Dendritic cell treated with granulocyte-macrophage colony-stimulating factor and Interleukin-4, amounts not matched to agents 40 ng/mL and 50 ng/mL, for 4 days (primary cell): ENCODE data around the gene TLK2.
"Not testable (repeated sequence)": the region's sequence is repeated elsewhere in the genome, so short reads cannot be mapped to it uniquely, and the experiment has no call there.

ENCODE experiments used
- H3K27ac Mint-ChIP-seq: one replicate; pipeline ENCODE4 v1.8.0; 2022; ENCODE audit warnings: mild to moderate bottlenecking, mixed read lengths
- H3K27me3 Mint-ChIP-seq: one replicate; pipeline ENCODE4 v1.8.0; 2022; ENCODE audit warnings: mild to moderate bottlenecking, mixed read lengths
- H3K36me3 Mint-ChIP-seq: one replicate; pipeline ENCODE4 v1.8.0; 2022; ENCODE audit warnings: low read depth, mixed read lengths
- H3K4me1 Mint-ChIP-seq: one replicate; pipeline ENCODE4 v1.8.0; 2022; ENCODE audit warnings: low read depth, mixed read lengths
- H3K4me3 Mint-ChIP-seq: one replicate; pipeline ENCODE4 v1.8.0; 2022; ENCODE audit warnings: mild to moderate bottlenecking, moderate library complexity, mixed read lengths
- H3K9me3 Mint-ChIP-seq: one replicate; pipeline ENCODE4 v1.8.0; 2022; ENCODE audit warnings: mixed read lengths
- intact Hi-C: fragments of 100-400 bp; cut with micrococcal nuclease; formaldehyde crosslinking; loops from one replicate; pipeline ENCODE4 v1.15.0; 2022

Gene TLK2

DNA sequence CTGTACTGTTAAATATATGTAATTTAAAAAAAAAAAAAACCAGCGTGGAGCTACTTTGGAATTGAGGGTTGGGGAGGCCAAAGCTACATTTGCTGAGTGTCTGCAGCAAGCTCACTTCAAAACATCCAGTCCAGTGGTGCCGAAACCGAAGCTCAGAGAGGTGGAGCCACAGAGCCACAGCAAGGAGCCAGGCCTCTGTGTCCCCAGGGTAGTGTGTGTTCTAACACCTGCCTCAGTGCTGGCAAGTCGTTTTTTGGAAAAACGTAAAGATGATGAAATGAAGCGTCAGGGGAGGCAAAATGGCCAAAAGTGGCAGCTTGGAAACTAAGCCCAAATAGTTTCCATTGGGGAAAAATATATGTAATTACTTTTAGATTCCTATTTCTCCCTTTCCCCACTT lies 112.7 kb downstream of the TLK2 start:
- H3K27ac Mint-ChIP-seq, result no peak overlapping the region
- H3K9me3 Mint-ChIP-seq, result no peaks in the 10 kb centered on the region
- H3K27me3 Mint-ChIP-seq, result no peaks in the 10 kb centered on the region
- H3K36me3 Mint-ChIP-seq, result peaks cover 92% of the 10 kb centered on the region
- intact Hi-C loops, result no loop called here
- H3K4me1 Mint-ChIP-seq, result no peaks in the 10 kb centered on the region
- H3K4me3 Mint-ChIP-seq, result no peak overlapping the region

DNA sequence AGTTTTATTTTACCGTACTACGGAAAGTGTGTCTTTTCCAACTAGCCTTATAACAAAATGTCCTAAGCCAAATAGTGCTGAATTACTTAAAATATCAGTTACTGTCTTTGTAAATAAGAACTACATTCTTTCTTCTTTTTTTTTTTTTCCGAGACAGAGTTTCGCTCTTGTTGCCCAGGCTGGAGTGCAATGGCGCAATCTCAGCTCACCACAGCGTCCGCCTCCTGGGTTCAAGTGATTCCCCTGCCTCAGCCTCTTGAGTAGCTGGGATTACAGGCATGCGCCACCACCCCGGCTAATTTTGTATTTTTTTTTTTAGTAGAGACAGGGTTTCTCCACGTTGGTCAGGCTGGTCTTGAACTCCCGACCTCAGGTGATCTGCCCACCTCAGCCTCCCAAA lies 113.2 kb downstream of the TLK2 start:
- H3K4me3 Mint-ChIP-seq, H3K9me3 Mint-ChIP-seq, H3K4me1 Mint-ChIP-seq, H3K27ac Mint-ChIP-seq, H3K27me3 Mint-ChIP-seq, intact Hi-C loops: not testable (repeated sequence)
- peaks cover 92% of the 10 kb centered on the region for H3K36me3 Mint-ChIP-seq

DNA sequence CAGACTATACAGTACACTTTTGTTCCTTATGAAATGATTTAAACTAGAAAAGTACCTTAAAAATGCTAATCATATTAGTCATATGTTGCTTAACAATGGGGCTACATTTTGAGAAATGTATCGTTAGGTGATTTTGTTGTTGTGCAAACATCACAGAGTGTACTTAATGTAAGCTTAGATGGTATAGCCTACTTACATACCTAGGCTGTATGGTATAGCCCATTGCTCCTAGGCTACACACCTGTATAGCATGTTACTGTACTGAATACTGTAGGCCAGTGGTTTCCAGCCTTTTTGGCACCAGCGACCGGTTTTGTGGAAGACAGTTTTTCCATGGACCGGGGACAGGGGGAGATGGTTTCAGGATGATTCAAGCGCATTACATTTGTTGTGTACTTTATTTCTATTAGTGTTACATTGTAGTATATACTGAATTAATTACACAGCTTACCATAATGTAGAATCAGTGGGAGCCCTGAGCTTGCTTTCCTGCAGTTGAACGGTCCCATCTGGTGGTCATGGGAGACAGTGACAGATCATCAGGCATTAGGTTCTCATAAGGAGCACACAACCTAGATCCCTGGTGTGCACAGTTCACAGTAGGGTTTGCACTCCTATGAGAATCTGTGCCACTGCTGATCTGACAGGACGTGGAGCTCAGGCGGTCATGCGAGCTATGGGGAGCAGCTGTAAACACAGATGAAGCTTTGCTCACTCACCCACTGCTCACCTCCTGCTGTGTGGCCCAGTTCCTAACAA lies 113.9 kb downstream of the TLK2 start:
- H3K27ac Mint-ChIP-seq, result no peak overlapping the region
- intact Hi-C loops, result no loop called here
- H3K4me3 Mint-ChIP-seq, result no peak overlapping the region
- peaks cover 92% of the 10 kb centered on the region for H3K36me3 Mint-ChIP-seq
- no peaks in the 10 kb centered on the region for H3K27me3 Mint-ChIP-seq
- H3K4me1 Mint-ChIP-seq, result no peaks in the 10 kb centered on the region
- H3K9me3 Mint-ChIP-seq, result no peaks in the 10 kb centered on the region

DNA sequence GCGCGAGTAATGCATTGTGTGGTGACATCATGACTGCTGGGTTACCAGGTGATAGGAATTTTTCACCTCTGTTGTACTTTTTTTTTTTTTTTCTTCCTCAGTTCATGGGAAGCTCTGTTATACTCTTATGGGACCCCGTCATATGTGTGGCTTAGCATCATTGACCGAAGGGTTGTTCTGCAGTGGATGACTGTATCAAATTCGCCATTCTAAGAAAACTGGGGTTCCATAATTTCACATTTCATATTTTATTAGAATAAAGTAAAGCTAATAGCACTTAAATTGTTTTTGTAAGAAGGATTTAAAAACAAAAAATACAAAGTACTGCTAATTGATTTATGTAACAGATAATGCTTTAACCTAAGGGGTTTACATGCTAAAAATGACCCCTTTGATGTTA lies 116.9 kb downstream of the TLK2 start:
- intact Hi-C loops, result no loop called here
- H3K27ac Mint-ChIP-seq, result no peak overlapping the region
- no peak overlapping the region for H3K4me3 Mint-ChIP-seq
- H3K4me1 Mint-ChIP-seq, result no peaks in the 10 kb centered on the region
- H3K9me3 Mint-ChIP-seq, result no peaks in the 10 kb centered on the region
- no peaks in the 10 kb centered on the region for H3K27me3 Mint-ChIP-seq
- H3K36me3 Mint-ChIP-seq, result peaks cover 93% of the 10 kb centered on the region

GRCh38 chr17:62596662-62597061 lies 118.0 kb downstream of the TLK2 start:
- H3K36me3 Mint-ChIP-seq, result peaks cover 95% of the 10 kb centered on the region

DNA sequence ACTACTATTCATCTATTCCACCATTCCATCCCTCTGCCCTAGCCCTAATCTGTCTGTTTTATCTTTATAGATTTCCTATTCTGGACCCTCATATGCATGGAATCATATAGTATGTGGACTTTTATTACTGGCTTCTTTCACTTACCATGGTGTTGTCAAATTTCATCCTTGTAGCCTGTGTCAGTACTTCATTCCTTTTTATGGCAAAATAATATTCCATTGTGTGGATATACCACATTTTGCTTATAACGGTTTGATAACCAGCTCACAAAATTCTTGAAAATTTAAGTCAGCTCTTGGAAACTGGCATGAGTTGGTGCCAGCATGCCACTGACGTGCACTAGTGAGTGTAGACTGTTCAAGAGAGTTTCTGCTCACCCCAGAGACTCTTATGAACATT lies 118.5 kb downstream of the TLK2 start:
- Mint-ChIP-seq H3K9me3 (no peaks in the 10 kb centered on the region), H3K36me3 (peaks cover 95% of the 10 kb centered on the region), H3K27me3 (no peaks in the 10 kb centered on the region), H3K4me1 (no peaks in the 10 kb centered on the region), H3K27ac (no peak overlapping the region), H3K4me3 (no peak overlapping the region)
- intact Hi-C loops, result no loop called here

More at GRCh38 chr17:62596662-62597061, 118.0 kb downstream of the TLK2 start:
- Mint-ChIP-seq H3K9me3 (no peaks in the 10 kb centered on the region), H3K4me1 (no peaks in the 10 kb centered on the region), H3K27me3 (no peaks in the 10 kb centered on the region), H3K4me3 (no peak overlapping the region), H3K27ac (no peak overlapping the region)
- intact Hi-C loops, result no loop called here

DNA sequence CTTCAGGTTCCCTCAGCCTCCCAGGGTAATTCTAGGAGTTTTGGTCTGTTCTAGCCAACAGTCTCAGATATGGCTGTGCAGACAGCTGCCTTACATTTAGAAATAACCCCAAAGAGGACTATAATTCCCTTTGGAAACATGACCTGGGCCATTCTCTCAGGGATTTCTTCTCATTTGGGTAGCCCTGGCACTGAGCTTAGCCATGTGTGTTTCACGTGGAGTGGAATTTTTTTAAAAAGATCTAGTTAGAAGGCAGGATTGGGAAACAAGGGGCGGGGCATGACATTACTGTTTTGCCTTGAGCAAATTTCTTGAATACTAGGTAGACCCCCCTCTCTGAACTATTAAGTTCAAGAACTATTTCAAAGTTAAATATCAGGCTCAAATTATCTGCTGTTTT lies 119.3 kb downstream of the TLK2 start:
- no peak overlapping the region for H3K27ac Mint-ChIP-seq
- intact Hi-C loops, result no loop called here

GRCh38 chr17:62599964-62600657 lies 121.5 kb downstream of the TLK2 start:
- H3K36me3 Mint-ChIP-seq, result peaks cover 99% of the 10 kb centered on the region
- H3K27ac Mint-ChIP-seq, result no peak overlapping the region
- no peak overlapping the region for H3K4me3 Mint-ChIP-seq
- no peaks in the 10 kb centered on the region for H3K4me1 Mint-ChIP-seq
- no peaks in the 10 kb centered on the region for H3K27me3 Mint-ChIP-seq
- H3K9me3 Mint-ChIP-seq, result no peaks in the 10 kb centered on the region
- intact Hi-C loops, result no loop called here

More for the DNA sequence above, 119.3 kb downstream of the TLK2 start:
- no peaks in the 10 kb centered on the region for H3K9me3 Mint-ChIP-seq
- no peak overlapping the region for H3K4me3 Mint-ChIP-seq
- H3K4me1 Mint-ChIP-seq, result no peaks in the 10 kb centered on the region
- peaks cover 95% of the 10 kb centered on the region for H3K36me3 Mint-ChIP-seq
- H3K27me3 Mint-ChIP-seq, result no peaks in the 10 kb centered on the region

GRCh38 chr17:62600805-62601204 lies 122.2 kb downstream of the TLK2 start:
- H3K9me3 Mint-ChIP-seq, result no peaks in the 10 kb centered on the region
- peaks cover 99% of the 10 kb centered on the region for H3K36me3 Mint-ChIP-seq
- no peaks in the 10 kb centered on the region for H3K4me1 Mint-ChIP-seq
- H3K27ac Mint-ChIP-seq, result no peak overlapping the region
- H3K4me3 Mint-ChIP-seq, result no peak overlapping the region
- intact Hi-C loops, result no loop called here
- H3K27me3 Mint-ChIP-seq, result no peaks in the 10 kb centered on the region

GRCh38 chr17:62601471-62601870 lies 122.8 kb downstream of the TLK2 start:
- H3K9me3 Mint-ChIP-seq, result no peaks in the 10 kb centered on the region
- H3K27me3 Mint-ChIP-seq, result no peaks in the 10 kb centered on the region
- H3K4me1 Mint-ChIP-seq, result no peaks in the 10 kb centered on the region
- intact Hi-C loops, result no loop called here
- H3K36me3 Mint-ChIP-seq, result peaks cover 99% of the 10 kb centered on the region
- no peak overlapping the region for H3K4me3 Mint-ChIP-seq
- no peak overlapping the region for H3K27ac Mint-ChIP-seq

GRCh38 chr17:62603783-62604182 lies 125.2 kb downstream of the TLK2 start:
- H3K4me3 Mint-ChIP-seq, H3K4me1 Mint-ChIP-seq, H3K27me3 Mint-ChIP-seq, H3K27ac Mint-ChIP-seq, intact Hi-C loops, H3K9me3 Mint-ChIP-seq: not testable (repeated sequence)
- peaks cover 99% of the 10 kb centered on the region for H3K36me3 Mint-ChIP-seq

GRCh38 chr17:62605588-62605987 lies 127.0 kb downstream of the TLK2 start:
- no peaks in the 10 kb centered on the region for H3K9me3 Mint-ChIP-seq
- H3K27ac Mint-ChIP-seq, result no peak overlapping the region
- H3K27me3 Mint-ChIP-seq, result no peaks in the 10 kb centered on the region
- intact Hi-C loops, result no loop called here
- H3K4me1 Mint-ChIP-seq, result peaks cover 16% of the 10 kb centered on the region
- H3K4me3 Mint-ChIP-seq, result no peak overlapping the region
- peaks cover 99% of the 10 kb centered on the region for H3K36me3 Mint-ChIP-seq

DNA sequence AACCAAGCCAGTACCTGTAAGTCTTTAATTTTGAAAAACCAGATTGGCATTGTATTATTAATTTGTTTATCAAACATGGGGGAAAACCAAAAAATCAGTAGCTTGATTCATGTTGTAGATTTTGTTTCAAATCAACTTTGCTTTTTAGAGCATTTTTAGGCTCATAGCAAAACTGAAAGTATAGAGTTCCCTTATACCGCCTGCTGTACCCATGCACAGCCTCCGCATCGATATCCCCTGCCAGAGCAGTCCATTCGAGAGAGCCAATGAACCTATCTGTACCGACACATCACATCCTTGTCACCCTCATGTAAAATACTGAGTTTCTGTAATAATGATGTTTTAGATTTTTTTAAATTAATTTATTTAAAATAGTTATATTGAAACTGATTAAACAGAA lies 132.7 kb downstream of the TLK2 start:
- peak overlapping the region; percentile 23 for H3K4me3 Mint-ChIP-seq
- peaks cover 91% of the 10 kb centered on the region for H3K36me3 Mint-ChIP-seq
- intact Hi-C loops, result no loop called here
- no peaks in the 10 kb centered on the region for H3K9me3 Mint-ChIP-seq
- H3K27ac Mint-ChIP-seq, result peak overlapping the region; percentile 78
- peaks cover 29% of the 10 kb centered on the region for H3K4me1 Mint-ChIP-seq
- H3K27me3 Mint-ChIP-seq, result no peaks in the 10 kb centered on the region

- Mint-ChIP-seq H3K36me3 (peaks cover 91% of the 10 kb centered on the region), H3K27me3 (no peaks in the 10 kb centered on the region), H3K4me1 (peaks cover 29% of the 10 kb centered on the region), H3K27ac (peak overlapping the region; percentile 78), H3K4me3 (no peak overlapping the region), H3K9me3 (no peaks in the 10 kb centered on the region)
- intact Hi-C loops, result no loop called here
Observed at GRCh38 chr17:62611728-62612127, 133.1 kb downstream of the TLK2 start.
